Mesothelial cell of epicardium (in vitro differentiated cells): ENCODE results near the gene DPEP2NB. TPM values are rescaled to one million over a fixed set of nuclear protein-coding genes. Genes with fewer than 3 reads are reported as not detected.
A peak's percentile ranks its signal among the peaks of the same experiment; 100 is the strongest.

Source experiments
- DNase-seq, 2 experiments: peaks; one replicate each; pipeline ENCODE4 v3.0.0; 2021; ENCODE audit warnings: low spot score in 2 of 2; ENCODE audit not compliant: unreplicated experiment in 2 of 2
- H3K27ac Mint-ChIP-seq: 2 replicates; pipeline ENCODE4 v1.8.0; 2021; ENCODE audit warnings: mixed read lengths
- H3K27me3 Mint-ChIP-seq: 2 replicates; pipeline ENCODE4 v1.8.0; 2021; ENCODE audit warnings: low read depth, mixed read lengths
- H3K36me3 Mint-ChIP-seq: 2 replicates; pipeline ENCODE4 v1.8.0; 2021; ENCODE audit warnings: mixed read lengths
- H3K4me1 Mint-ChIP-seq: 2 replicates; pipeline ENCODE4 v1.8.0; 2021; ENCODE audit warnings: mixed read lengths
- H3K4me3 Mint-ChIP-seq: 2 replicates; pipeline ENCODE4 v1.8.0; 2021; ENCODE audit warnings: mild to moderate bottlenecking, moderate library complexity, mixed read lengths
- H3K9me3 Mint-ChIP-seq: 2 replicates; pipeline ENCODE4 v1.8.0; 2021; ENCODE audit warnings: mixed read lengths
- CTCF ChIP-seq: fragments of 200-600 bp; sonication (generic); IDR thresholded peaks from one replicate; pipeline ENCODE4 v1.5.0; 2021; ENCODE audit warnings: antibody characterized with exemption; ENCODE audit not compliant: unreplicated experiment
- total RNA-seq: library from RNA; stranded (reverse); gene quantifications from 3 replicates; pipeline ENCODE4 v1.2.1, GENCODE V29; 2021

DPEP2NB gene
- total RNA-seq, result not detected in 3 replicates

- H3K4me1 Mint-ChIP-seq, result no peaks in the 10 kb centered on the region
- H3K27me3 Mint-ChIP-seq, result peaks cover 7% of the 10 kb centered on the region
Measured at GRCh38 chr16:68015681-68016080, at the start of gene DPEP2NB. Gene DPEP2NB (minus strand): TSS chr16:68015911. CDS start chr16:68015770, 141 bp downstream.

GRCh38 chr16:68064791-68065365 is 49.2 kb upstream of the DPEP2NB start:
- TF ChIP-seq CTCF, result peak; percentile 53
- DNase-seq, result peak in 1 of 2 experiments; percentile 66
- Mint-ChIP-seq H3K36me3 (peaks cover 12% of the 10 kb centered on the region), H3K27me3 (no peaks in the 10 kb centered on the region), H3K27ac (peak overlapping the region; percentile 41), H3K9me3 (no peaks in the 10 kb centered on the region), H3K4me1 (peaks cover 6% of the 10 kb centered on the region), H3K4me3 (no peak overlapping the region)

More at GRCh38 chr16:68015681-68016080, at the start of gene DPEP2NB:
- DNase-seq, result no peak
- H3K36me3 Mint-ChIP-seq, result peaks cover 2% of the 10 kb centered on the region
- no peak within 1 kb of the TSS for H3K4me3 Mint-ChIP-seq
- no peak within 1 kb of the TSS for H3K27ac Mint-ChIP-seq
- no peak for TF ChIP-seq CTCF
- no peaks in the 10 kb centered on the region for H3K9me3 Mint-ChIP-seq

- peaks cover 11% of the 10 kb centered on the region for H3K36me3 Mint-ChIP-seq
- H3K27me3 Mint-ChIP-seq, result no peaks in the 10 kb centered on the region
- DNase-seq, result no peak
- H3K4me1 Mint-ChIP-seq, result peaks cover 5% of the 10 kb centered on the region
- no peak overlapping the region for H3K4me3 Mint-ChIP-seq
- no peak for TF ChIP-seq CTCF
- H3K27ac Mint-ChIP-seq, result no peak overlapping the region
- H3K9me3 Mint-ChIP-seq, result no peaks in the 10 kb centered on the region
Measured at GRCh38 chr16:68062910-68063393, 47.2 kb upstream of the DPEP2NB start.

GRCh38 chr16:68061396-68061795 is 45.7 kb upstream of the DPEP2NB start:
- H3K36me3 Mint-ChIP-seq, result peaks cover 12% of the 10 kb centered on the region

GRCh38 chr16:68059804-68060203 is 44.1 kb upstream of the DPEP2NB start:
- peaks cover 14% of the 10 kb centered on the region for H3K36me3 Mint-ChIP-seq
- no peaks in the 10 kb centered on the region for H3K4me1 Mint-ChIP-seq
- H3K9me3 Mint-ChIP-seq, result no peaks in the 10 kb centered on the region
- no peak overlapping the region for H3K27ac Mint-ChIP-seq
- TF ChIP-seq CTCF, result no peak
- H3K4me3 Mint-ChIP-seq, result no peak overlapping the region
- no peaks in the 10 kb centered on the region for H3K27me3 Mint-ChIP-seq
- DNase-seq, result no peak

More at GRCh38 chr16:68061396-68061795, 45.7 kb upstream of the DPEP2NB start:
- no peak for TF ChIP-seq CTCF
- H3K9me3 Mint-ChIP-seq, result no peaks in the 10 kb centered on the region
- no peaks in the 10 kb centered on the region for H3K27me3 Mint-ChIP-seq
- H3K4me1 Mint-ChIP-seq, result peaks cover 3% of the 10 kb centered on the region
- no peak for DNase-seq
- no peak overlapping the region for H3K27ac Mint-ChIP-seq
- H3K4me3 Mint-ChIP-seq, result no peak overlapping the region
